Ammon's horn (tissue), 1 donor: ENCODE results near the gene RAB40B.

ENCODE experiments used
- DNase-seq: peaks from one replicate; pipeline ENCODE4 v3.0.0-alpha.2; 2016; ENCODE audit warnings: low spot score

RAB40B gene

DNA sequence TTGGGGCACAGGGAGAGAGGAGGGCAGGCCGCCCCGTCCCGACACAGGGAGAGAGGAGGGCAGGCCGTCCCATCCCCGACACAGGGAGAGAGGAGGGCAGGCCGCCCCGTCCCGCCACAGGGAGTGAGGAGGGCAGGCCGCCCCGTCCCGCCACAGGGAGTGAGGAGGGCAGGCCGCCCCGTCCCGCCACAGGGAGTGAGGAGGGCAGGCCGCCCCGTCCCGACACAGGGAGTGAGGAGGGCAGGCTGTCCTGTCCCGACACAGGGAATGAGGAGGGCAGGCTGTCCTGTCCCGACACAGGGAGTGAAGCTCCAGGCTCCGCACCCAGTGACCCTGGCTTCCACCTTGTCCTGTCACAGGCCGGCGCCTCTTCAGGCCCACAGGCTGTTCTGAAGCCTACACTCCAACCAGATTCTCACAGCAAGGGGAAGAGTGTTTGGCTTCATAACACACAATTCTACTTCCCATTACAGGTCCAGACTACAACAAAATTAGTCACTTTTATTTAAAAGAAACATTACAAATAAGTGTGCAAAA, 84.3 kb downstream of the RAB40B start:
- DNase-seq: no peak

DNA sequence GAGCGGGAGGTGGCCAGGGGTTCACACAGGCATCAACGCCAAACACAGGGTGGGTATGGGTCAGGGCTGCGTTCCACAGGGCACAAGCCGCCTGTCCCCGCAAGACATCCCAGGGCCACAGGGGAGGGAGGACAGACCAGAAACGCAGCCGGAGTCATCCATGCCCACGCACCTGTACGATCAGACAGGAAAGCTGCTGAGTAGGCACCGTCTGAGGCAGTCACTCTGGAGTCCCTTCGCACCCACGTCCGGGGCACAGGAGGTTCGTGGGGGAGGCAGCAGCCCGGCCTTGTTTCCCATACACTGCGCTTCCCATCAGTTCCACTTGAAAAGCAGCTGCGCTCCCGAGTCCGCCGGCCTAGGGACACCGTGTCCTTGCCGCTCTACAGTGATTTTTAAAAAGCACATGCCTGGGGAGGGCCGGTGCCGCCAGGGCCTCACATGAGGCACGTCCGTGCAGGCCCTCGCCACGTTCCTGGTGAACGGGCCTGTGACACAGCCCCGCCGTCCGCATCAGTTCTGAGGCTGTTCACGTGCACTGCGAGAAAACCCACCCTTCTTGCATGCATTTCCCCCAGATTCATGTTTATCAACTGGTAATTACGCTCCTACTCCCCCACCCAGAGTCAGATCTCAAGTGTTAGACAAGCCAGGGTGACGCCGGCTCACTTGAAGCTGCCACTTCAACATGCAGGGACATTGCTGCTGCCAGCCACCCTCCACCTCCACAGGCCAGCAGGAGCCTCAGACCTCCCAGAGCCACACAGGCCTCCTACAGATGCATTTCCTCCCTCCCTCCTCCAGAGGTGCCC, 85.0 kb downstream of the RAB40B start:
- no peak for DNase-seq

DNA sequence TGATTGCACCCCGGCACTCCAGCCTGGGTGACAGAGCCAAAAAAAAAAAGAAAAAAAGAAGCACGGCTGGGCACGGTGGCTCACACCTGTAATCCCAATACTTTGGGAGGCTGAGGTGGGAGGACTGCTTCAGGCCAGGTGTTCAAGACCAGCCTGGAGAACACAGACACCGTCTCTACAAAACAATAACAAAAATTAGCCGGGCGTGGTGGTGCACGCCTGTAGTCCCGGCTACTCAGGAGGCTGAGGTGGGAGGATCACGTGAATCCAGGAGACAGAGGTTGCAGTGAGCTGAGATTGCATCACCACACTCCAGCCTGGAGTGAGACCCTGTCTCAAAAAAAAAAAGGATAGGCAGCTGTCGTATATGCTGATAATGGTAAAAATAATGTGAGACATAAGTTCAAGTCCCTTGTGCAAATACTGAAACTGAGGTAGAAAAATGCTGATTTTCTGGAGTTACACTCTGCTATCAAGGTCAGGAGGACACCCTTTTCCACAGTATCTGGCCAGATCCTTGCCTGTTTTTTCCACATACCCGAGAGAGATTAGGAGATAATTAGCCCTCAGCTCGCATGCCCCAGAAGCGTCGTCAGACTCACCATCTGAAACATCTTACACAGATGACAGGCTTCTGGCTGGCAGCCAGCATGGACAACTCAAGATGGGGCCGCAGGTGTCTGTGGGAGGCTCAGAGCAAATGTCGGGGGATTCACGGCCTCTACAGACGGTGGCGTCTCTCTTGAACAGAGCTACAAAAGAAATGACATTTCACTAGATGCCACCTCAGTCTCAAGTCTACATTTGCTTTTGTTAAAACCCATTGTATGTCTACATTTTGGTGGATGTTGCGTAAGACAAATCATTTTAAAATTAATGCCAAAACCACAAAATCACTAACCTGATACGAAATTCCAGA, 87.1 kb downstream of the RAB40B start:
- DNase-seq: no peak

DNA sequence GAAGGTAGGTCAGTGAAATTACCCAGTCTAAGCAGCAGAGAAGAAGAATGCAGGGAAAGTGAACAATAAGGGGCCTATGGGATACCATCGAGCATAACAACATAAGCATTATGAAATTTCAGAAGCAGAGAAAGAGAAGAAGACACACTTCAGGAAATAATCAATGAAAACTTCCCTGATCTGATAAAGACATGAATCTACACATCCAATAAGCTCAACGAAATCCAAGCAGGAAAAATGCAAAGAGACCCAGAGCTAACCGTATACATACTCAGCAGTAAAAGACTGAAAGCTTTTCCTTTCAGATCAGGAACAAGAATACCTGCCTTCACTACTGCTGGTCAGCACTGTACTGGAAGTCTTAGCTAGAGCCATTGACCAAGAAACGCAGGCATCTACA, 88.8 kb downstream of the RAB40B start:
- no peak for DNase-seq

DNA sequence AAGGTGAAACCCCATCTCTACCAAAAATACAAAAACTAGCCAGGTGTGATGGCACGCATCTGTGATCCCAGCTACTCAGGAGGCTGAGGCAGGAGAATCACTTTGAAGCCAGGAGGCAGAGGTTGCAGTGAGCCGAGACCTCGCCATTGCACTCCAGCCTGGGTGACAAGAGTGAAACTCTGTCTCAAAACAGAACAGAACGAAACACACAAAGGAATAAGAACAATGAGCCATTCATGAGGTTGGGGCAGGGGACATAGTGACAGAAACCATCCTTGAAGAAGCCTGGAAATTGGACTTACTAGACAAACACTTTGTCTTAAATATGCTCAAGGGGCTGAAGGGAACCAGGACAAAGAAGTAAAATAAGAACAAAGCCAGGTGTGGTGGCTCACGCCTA, 89.7 kb downstream of the RAB40B start:
- peak; percentile 41 for DNase-seq

DNA sequence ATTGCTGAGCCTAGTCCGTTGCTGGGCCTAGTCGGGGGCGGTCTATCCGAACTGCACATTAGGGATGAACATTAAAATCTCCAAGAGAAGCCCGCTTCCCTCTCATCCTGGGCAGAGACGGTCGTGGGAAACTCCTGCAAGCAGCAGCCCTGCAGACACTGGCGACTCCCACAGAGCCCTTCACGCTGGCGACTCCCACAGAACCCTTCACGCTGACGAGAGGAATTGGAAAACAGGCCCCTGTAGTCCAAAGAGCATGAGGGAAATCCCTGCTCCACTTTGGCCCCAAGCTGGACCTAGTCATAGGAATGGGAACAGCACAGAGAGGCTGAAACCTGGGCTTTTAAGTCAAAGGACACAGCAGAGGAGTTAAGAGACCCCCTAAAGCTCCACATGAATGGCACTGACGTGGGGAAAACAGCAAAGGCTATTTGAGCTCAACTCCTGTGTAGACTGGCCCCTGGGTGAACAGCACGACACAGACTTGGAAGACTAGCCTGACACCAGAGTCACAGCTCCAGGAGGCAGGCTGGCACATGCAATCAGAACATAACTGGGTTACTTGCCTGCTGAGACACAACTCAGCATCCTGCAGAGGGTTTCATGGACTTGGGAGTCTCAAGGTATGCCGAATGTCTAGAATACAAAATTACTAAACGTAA, 92.4 kb downstream of the RAB40B start:
- DNase-seq: no peak
